GM12878 (cell line): ENCODE results near the gene RBBP8NL. TPM values are rescaled to one million over a fixed set of nuclear protein-coding genes. Genes with fewer than 3 reads are reported as not detected.

Experiments used
- ATAC-seq: fragments of 200-7000 bp; cut with Tn5 transposase; 3 replicates; pipeline ENCODE4 v1.9.1; 2020; ENCODE audit warnings: mild to moderate bottlenecking, moderate library complexity
- BruUV-seq: library from RNA; stranded (reverse); fragments of 400-500 nt; replicated peaks from 2 replicates; lab custom pipeline; 2021; lab: Mats Ljungman, UMichigan
- CTCF ChIA-PET: fragments of 300-600 bp; sonication (Branson Sonifier 250); formaldehyde crosslinking; extraction: SDS; loops from one replicate; lab custom pipeline; 2021; ENCODE audit warnings: inconsistent platforms; lab: Yijun Ruan, JAX
- POLR2A ChIA-PET: fragments of 350-600 bp; formaldehyde crosslinking; extraction: SDS; loops from one replicate; lab custom pipeline; 2021; ENCODE audit warnings: inconsistent platforms; lab: Charles Lee
- RAD21 ChIA-PET: fragments of 300-600 bp; sonication (Branson Sonifier 250); formaldehyde crosslinking; loops from one replicate; lab custom pipeline; 2023; ENCODE audit warnings: antibody characterized with exemption; ENCODE audit not compliant: unreplicated experiment; lab: Charles Lee
- SMC1A ChIA-PET: fragments of 300-600 bp; sonication (Branson Sonifier 250); formaldehyde crosslinking; loops from one replicate; lab custom pipeline; 2023; ENCODE audit not compliant: unreplicated experiment, uncharacterized antibody; lab: Charles Lee
- DNase-seq: peaks from one replicate; pipeline ENCODE4 v3.0.0-alpha.2; 2011; ENCODE audit warnings: low read depth, low spot score
- FAIRE-seq: peaks from 3 replicates; lab custom pipeline; 2011; peaks lifted over from hg19 to GRCh38; lab: Jason Lieb, UNC
- H2AFZ ChIP-seq: 2 replicates; pipeline ENCODE4 v1.6.0; 2011; ENCODE audit warnings: low read depth, low read length, control low read depth; ENCODE audit not compliant: control insufficient read depth
- H3K27ac ChIP-seq: 2 replicates; pipeline ENCODE4 v1.5.1; 2011; ENCODE audit warnings: control low read depth; ENCODE audit not compliant: control insufficient read depth, insufficient read depth
- H3K27me3 ChIP-seq, 2 experiments: replicated peaks in 1 of 2; 2 replicates each; pipeline versions ENCODE4 v1.6.0 to v1.6.1; 2011; ENCODE audit warnings: low read length in 1 of 2; ENCODE audit not compliant: control insufficient read depth in 2 of 2, insufficient read depth in 2 of 2
- H3K36me3 ChIP-seq, 2 experiments: 2 replicates each; pipeline ENCODE4 v1.5.1; 2011; ENCODE audit warnings: low read length in 1 of 2; ENCODE audit not compliant: control insufficient read depth in 2 of 2, insufficient read depth in 2 of 2
- H3K4me1 ChIP-seq: 2 replicates; pipeline ENCODE4 v1.6.1; 2011; ENCODE audit warnings: mild to moderate bottlenecking, low read length, moderate library complexity, mixed read lengths; ENCODE audit not compliant: control insufficient read depth, insufficient read depth
- H3K4me2 ChIP-seq: 2 replicates; pipeline ENCODE4 v1.6.0; 2011; ENCODE audit warnings: control low read depth; ENCODE audit not compliant: control insufficient read depth, insufficient read depth
- H3K4me3 ChIP-seq: fragments of 200-600 bp; sonication (generic); 2 replicates; pipeline ENCODE4 v1.5.1; 2016
- H3K79me2 ChIP-seq: 2 replicates; pipeline ENCODE4 v1.6.0; 2011; ENCODE audit warnings: low read length; ENCODE audit not compliant: control insufficient read depth, insufficient read depth
- H3K9ac ChIP-seq: 2 replicates; pipeline ENCODE4 v1.8.0; 2011; ENCODE audit warnings: low read length, control low read depth, mixed read lengths; ENCODE audit not compliant: control insufficient read depth, insufficient read depth
- H3K9me3 ChIP-seq: replicated peaks from 3 replicates; pipeline ENCODE4 v1.5.1; 2011; ENCODE audit warnings: mild to moderate bottlenecking, low read length; ENCODE audit not compliant: control insufficient read depth, insufficient read depth
- H4K20me1 ChIP-seq: 2 replicates; pipeline ENCODE4 v1.6.0; 2011; ENCODE audit not compliant: control insufficient read depth, insufficient read depth
- BHLHE40 ChIP-seq, 2 experiments: fragments of 450-650 bp in 1 of 2; IDR thresholded peaks; 2 replicates each; pipeline ENCODE4 v1.6.1; 2011 to 2017; ENCODE audit warnings: low read depth in 2 of 2, borderline replicate concordance in 1 of 2, improper control_type of control experiment in 1 of 2, low read length in 1 of 2, mild to moderate bottlenecking in 1 of 2
- BMI1 ChIP-seq: fragments of 450-650 bp; IDR thresholded peaks from 2 replicates; pipeline ENCODE4 v1.6.1; 2016; ENCODE audit warnings: mild to moderate bottlenecking, moderate library complexity, borderline replicate concordance
- CEBPB ChIP-seq, 2 experiments: fragments of 150-350 bp in 1 of 2; IDR thresholded peaks; 2 replicates each; pipeline ENCODE4 v1.6.1; 2012 to 2014; ENCODE audit warnings: low read depth in 2 of 2, low read length in 2 of 2, borderline replicate concordance in 1 of 2, inconsistent platforms in 1 of 2
- CHD1 ChIP-seq: IDR thresholded peaks from 2 replicates; pipeline ENCODE4 v1.6.1; 2012; ENCODE audit warnings: low read depth, low read length, improper control_type of control experiment
- CHD2 ChIP-seq: IDR thresholded peaks from 2 replicates; pipeline ENCODE4 v1.6.1; 2011; ENCODE audit warnings: low read depth, low read length, improper control_type of control experiment, borderline replicate concordance
- EED ChIP-seq: sonication (generic); IDR thresholded peaks from 2 replicates; pipeline ENCODE4 v1.6.1; 2016; ENCODE audit warnings: antibody characterized with exemption, low read depth
- IKZF2 ChIP-seq, 2 experiments: fragments of 450-650 bp; IDR thresholded peaks; 2 replicates each; pipeline ENCODE4 v1.6.1; 2017; ENCODE audit warnings: mild to moderate bottlenecking in 2 of 2, moderate library complexity in 2 of 2
- KDM1A ChIP-seq: fragments of 200-600 bp; sonication (generic); IDR thresholded peaks from 2 replicates; pipeline ENCODE4 v1.6.1; 2016; ENCODE audit warnings: borderline replicate concordance
- MAX ChIP-seq: IDR thresholded peaks from 2 replicates; pipeline ENCODE4 v1.6.1; 2012; ENCODE audit warnings: low read depth, low read length, improper control_type of control experiment
- MXI1 ChIP-seq: fragments of 150-350 bp; IDR thresholded peaks from 2 replicates; pipeline ENCODE4 v1.6.1; 2011; ENCODE audit warnings: low read depth, mild to moderate bottlenecking, inconsistent platforms, low read length, improper control_type of control experiment
- NBN ChIP-seq: fragments of 450-650 bp; IDR thresholded peaks from 2 replicates; pipeline ENCODE4 v1.6.1; 2016
- NR2F1 ChIP-seq: fragments of 450-650 bp; conservative IDR thresholded peaks from 2 replicates; pipeline ENCODE4 v1.6.1; 2017; ENCODE audit warnings: mild to moderate bottlenecking
- NRF1 ChIP-seq: conservative IDR thresholded peaks from 2 replicates; pipeline ENCODE4 v1.6.1; 2011; ENCODE audit warnings: mild to moderate bottlenecking, low read depth, low read length, improper control_type of control experiment
- RB1 ChIP-seq: fragments of 450-650 bp; formaldehyde crosslinking; IDR thresholded peaks from 2 replicates; pipeline ENCODE4 v1.6.1; 2017; ENCODE audit warnings: mild to moderate bottlenecking, borderline replicate concordance
- RELB ChIP-seq: fragments of 450-650 bp; IDR thresholded peaks from 2 replicates; pipeline ENCODE4 v1.6.1; 2017; ENCODE audit warnings: low read depth, mild to moderate bottlenecking, moderate library complexity
- RFX5 ChIP-seq: IDR thresholded peaks from 2 replicates; pipeline ENCODE4 v1.6.1; 2011; ENCODE audit warnings: low read depth, low read length, improper control_type of control experiment
- SREBF2 ChIP-seq: IDR thresholded peaks from 2 replicates; pipeline ENCODE4 v1.6.1; 2012; ENCODE audit warnings: mild to moderate bottlenecking, low read length
- WRNIP1 ChIP-seq: IDR thresholded peaks from 2 replicates; pipeline ENCODE4 v1.6.1; 2011; ENCODE audit warnings: low read depth, low read length, improper control_type of control experiment, borderline replicate concordance
- ZBTB33 ChIP-seq: fragments of 450-650 bp; IDR thresholded peaks from 2 replicates; pipeline ENCODE4 v1.6.1; 2017; ENCODE audit warnings: mild to moderate bottlenecking
- ZNF622 ChIP-seq: fragments of 450-650 bp; IDR thresholded peaks from 2 replicates; pipeline ENCODE4 v1.6.1; 2017; ENCODE audit warnings: mild to moderate bottlenecking, inconsistent platforms
- WGBS: methylation state at CpG from one replicate; pipeline ENCODE4 v1.1.6; 2016; ENCODE audit warnings: low lambda C conversion rate; ENCODE audit not compliant: insufficient replicate concordance, insufficient coverage; ENCODE audit errors: missing lambda C conversion rate; 5-methylcytosine and 5-hydroxymethylcytosine counted together
- in situ Hi-C: fragments of 300-500 bp; cut with MboI; formaldehyde crosslinking; loops from 9 replicates; pipeline ENCODE4 v1.14.3; 2018; ENCODE audit warnings: mixed read lengths
- intact Hi-C: fragments of 100-400 bp; cut with micrococcal nuclease; formaldehyde crosslinking; loops from one replicate; pipeline ENCODE4 v1.14.2; 2022; ENCODE audit not compliant: unreplicated experiment
- polyA plus RNA-seq, 11 experiments: library from polyadenylated mRNA; depleted of rRNA in 4 of 11; unstranded in 6 of 11; stranded (reverse) in 5 of 11; fragments of >200 nt; fragmentation: Nextera tagmentation in 4 of 11; fragmentation: Illumina TruSeq in 1 of 11; extraction: Ambion mirVana in 4 of 11; extraction: Trizol in 1 of 11; gene quantifications; 1 replicate in 1 of 11; 2 replicates in 10 of 11; pipeline versions ENCODE4 v1.2.1 to v1.2.3, GENCODE V29; 2011 to 2016; ENCODE audit warnings: inconsistent platforms in 2 of 11, missing spikeins in 2 of 11, low read depth in 1 of 11
- total RNA-seq, 4 experiments: library from RNA; depleted of rRNA in 3 of 4; stranded (reverse); fragments of >200 nt in 3 of 4; fragmentation: Illumina TruSeq in 1 of 4; extraction: Trizol in 1 of 4; gene quantifications; 2 replicates each; pipeline versions ENCODE4 v1.2.1 to v1.2.3, GENCODE V29; 2013 to 2021

The RBBP8NL gene
- total and polyA plus RNA-seq, 10 of the 15 experiments (the other 5 are each of a cell fraction or from before 2014, with no cell fraction given) = not detected

- BruUV-seq = no TSS peak
- 92% methylated on average over 12 of the region's 12 CpGs for WGBS
- CTCF ChIA-PET = no interaction called here
Observed at GRCh38 chr20:62393335-62393665, 34.0 kb downstream of the RBBP8NL start.

More at GRCh38 chr20:62393335-62393665, 34.0 kb downstream of the RBBP8NL start:
- POLR2A ChIA-PET = no interaction called here
- SMC1A ChIA-PET = no interaction called here
- DNase-seq = no peak
- Histone ChIP-seq H3K9me3 (no peaks in the 10 kb centered on the region; the same call in 2 of the 3 replicates), H3K4me1 (no peaks in the 10 kb centered on the region; the same call in 1 of the 2 replicates), H4K20me1 (no peaks in the 10 kb centered on the region), H3K79me2 (peaks cover 12% of the 10 kb centered on the region), H3K27ac (no peak overlapping the region), H2AFZ (no peak overlapping the region), H3K9ac (no peak overlapping the region), H3K27me3 (no peaks in the 10 kb centered on the region), H3K4me3 (no peak overlapping the region), H3K4me2 (no peak overlapping the region), H3K36me3 (peaks cover 9 to 13% of the 10 kb centered on the region in 2 experiments)
- FAIRE-seq = no peak
- in situ Hi-C loops (loop anchor here (25.0 kb wide), 1 partner anchor 381 kb away; no protein-coding TSS in a partner anchor), intact Hi-C loops (no loop called here)
- TF ChIP-seq RB1 = no peak
- TF ChIP-seq RELB = no peak
- no peak for TF ChIP-seq RFX5
- TF ChIP-seq NR2F1 = no peak
- no peak for TF ChIP-seq CHD2
- no peak for TF ChIP-seq BMI1
- TF ChIP-seq WRNIP1 = no peak
- no peak for TF ChIP-seq NBN
- no peak for TF ChIP-seq MXI1
- TF ChIP-seq NRF1 = no peak
- TF ChIP-seq CEBPB (IDR thresholded peaks at IDR 0.05; ENCODE audit: borderline replicate concordance in 1 of 2, low read depth in 2 of 2, low read length in 2 of 2) = no peak
- no peak for TF ChIP-seq ZBTB33
- no peak for TF ChIP-seq ZNF622
- no peak for TF ChIP-seq EED
- no peak for TF ChIP-seq KDM1A
- TF ChIP-seq BHLHE40 (IDR thresholded peaks at IDR 0.05; ENCODE audit: borderline replicate concordance in 1 of 2, low read depth in 2 of 2, low read length in 1 of 2) = no peak
- TF ChIP-seq CHD1 = no peak
- TF ChIP-seq MAX = no peak
- TF ChIP-seq SREBF2 = no peak
- TF ChIP-seq IKZF2 (IDR thresholded peaks at IDR 0.05) = no peak
- RAD21 ChIA-PET = no interaction called here
- ATAC-seq = no peak
